ENCODE data around the gene CHL1. TPM values are rescaled to one million over a fixed set of nuclear protein-coding genes. Genes with fewer than 3 reads are reported as not detected.
A peak's percentile ranks its signal among the peaks of the same experiment; 100 is the strongest.
"Not testable (repeated sequence)": the region's sequence is repeated elsewhere in the genome, so short reads cannot be mapped to it uniquely, and the experiment has no call there.

Gene CHL1
- total RNA-seq, 6 experiments from 2014 or later, result not detected

DNA sequence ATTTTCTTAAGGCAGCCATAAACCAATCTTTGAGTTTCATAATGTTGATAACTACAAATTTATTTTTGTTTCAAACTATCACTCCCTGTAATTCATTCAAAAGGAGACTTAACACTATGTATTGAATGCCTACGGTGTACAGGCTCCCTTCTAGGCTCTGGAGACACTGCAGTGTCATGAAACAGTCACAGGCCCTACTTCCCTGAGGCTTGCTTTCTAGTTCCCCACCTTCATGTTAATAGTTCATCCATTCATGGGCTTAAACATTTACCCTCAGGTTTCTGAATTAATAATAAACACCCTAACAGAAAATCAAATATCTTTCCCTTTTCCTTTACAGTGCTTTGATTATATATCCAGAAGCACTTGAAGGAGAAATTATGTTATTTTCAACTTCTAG, 168.7 kb downstream of the CHL1 start:
- no peak overlapping the region for H3K27ac Mint-ChIP-seq
- no peak overlapping the region for H3K4me3 Mint-ChIP-seq
- no peaks in the 10 kb centered on the region for H3K36me3 Mint-ChIP-seq (ENCODE audit: low read depth)
- TF ChIP-seq, protein P1, sequence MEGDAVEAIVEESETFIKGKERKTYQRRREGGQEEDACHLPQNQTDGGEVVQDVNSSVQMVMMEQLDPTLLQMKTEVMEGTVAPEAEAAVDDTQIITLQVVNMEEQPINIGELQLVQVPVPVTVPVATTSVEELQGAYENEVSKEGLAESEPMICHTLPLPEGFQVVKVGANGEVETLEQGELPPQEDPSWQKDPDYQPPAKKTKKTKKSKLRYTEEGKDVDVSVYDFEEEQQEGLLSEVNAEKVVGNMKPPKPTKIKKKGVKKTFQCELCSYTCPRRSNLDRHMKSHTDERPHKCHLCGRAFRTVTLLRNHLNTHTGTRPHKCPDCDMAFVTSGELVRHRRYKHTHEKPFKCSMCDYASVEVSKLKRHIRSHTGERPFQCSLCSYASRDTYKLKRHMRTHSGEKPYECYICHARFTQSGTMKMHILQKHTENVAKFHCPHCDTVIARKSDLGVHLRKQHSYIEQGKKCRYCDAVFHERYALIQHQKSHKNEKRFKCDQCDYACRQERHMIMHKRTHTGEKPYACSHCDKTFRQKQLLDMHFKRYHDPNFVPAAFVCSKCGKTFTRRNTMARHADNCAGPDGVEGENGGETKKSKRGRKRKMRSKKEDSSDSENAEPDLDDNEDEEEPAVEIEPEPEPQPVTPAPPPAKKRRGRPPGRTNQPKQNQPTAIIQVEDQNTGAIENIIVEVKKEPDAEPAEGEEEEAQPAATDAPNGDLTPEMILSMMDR (IDR thresholded peaks at IDR 0.05), result no peak
- H3K4me1 Mint-ChIP-seq (ENCODE audit: low read depth), result no peaks in the 10 kb centered on the region
- no peaks in the 10 kb centered on the region; the same call in 1 of the 2 replicates for H3K27me3 Mint-ChIP-seq (ENCODE audit: insufficient read depth)
- DNase-seq, result no peak
- H3K9me3 Mint-ChIP-seq, result peaks cover 46% of the 10 kb centered on the region

DNA sequence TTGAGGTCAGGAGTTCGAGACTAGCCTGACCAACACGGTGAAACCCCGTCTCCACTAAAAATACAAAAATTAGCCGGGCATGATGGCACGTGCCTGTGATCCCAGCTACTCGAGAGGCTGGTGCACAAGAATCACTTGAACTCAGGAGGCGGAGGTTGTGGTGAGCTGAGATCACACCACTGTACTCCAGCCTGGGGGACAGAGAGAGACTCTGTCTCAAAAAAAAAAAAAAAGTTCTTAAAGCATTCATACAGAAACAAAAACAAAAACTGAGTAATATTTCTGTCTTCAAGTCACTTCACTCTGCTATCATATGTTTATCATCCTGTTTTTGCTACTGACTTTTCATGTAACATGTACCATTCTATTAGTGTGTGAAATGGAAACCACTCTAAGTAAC, 169.7 kb downstream of the CHL1 start:
- H3K4me3 Mint-ChIP-seq; H3K27me3 Mint-ChIP-seq (ENCODE audit: insufficient read depth); DNase-seq; H3K27ac Mint-ChIP-seq; H3K36me3 Mint-ChIP-seq (ENCODE audit: low read depth); H3K4me1 Mint-ChIP-seq (ENCODE audit: low read depth): not testable (repeated sequence)
- peaks cover 55% of the 10 kb centered on the region for H3K9me3 Mint-ChIP-seq

DNA sequence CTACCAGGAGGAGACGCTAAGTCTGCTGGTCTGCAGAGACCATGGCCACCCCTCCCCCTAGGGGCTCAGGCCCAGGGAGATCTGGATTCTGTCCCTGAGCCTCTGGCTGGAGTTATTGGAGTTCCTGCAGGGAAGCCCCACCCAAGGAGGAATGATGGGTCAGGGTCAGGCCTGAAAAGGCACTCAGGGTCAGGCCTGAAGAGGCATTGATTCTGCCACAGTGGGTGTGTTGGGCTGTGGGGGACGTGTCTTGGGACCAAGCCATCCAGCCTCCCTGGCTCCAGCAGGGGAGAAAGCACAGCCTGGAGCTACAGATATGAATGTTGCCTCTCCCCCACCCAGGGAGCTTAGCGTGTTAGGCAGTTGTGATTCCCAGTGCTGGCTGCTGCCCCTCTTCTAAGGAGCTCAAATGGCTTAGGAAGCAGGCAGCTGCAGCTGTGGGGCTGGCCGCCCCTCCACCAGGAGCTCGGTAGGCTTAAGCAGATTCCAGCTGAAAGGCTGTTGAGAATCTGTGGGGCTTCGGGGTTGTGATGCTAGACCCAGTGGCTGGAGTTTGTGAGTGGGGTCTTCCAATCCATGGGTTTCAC, 176.7 kb downstream of the CHL1 start:
- Mint-ChIP-seq H3K4me1 (ENCODE audit: low read depth) (no peaks in the 10 kb centered on the region), H3K36me3 (ENCODE audit: low read depth) (no peaks in the 10 kb centered on the region), H3K4me3 (no peak overlapping the region), H3K9me3 (peaks cover 48% of the 10 kb centered on the region), H3K27me3 (ENCODE audit: insufficient read depth) (no peaks in the 10 kb centered on the region; the same call in 1 of the 2 replicates), H3K27ac (no peak overlapping the region)
- DNase-seq, result no peak
- TF ChIP-seq, protein P1 (IDR thresholded peaks at IDR 0.05), result no peak

DNA sequence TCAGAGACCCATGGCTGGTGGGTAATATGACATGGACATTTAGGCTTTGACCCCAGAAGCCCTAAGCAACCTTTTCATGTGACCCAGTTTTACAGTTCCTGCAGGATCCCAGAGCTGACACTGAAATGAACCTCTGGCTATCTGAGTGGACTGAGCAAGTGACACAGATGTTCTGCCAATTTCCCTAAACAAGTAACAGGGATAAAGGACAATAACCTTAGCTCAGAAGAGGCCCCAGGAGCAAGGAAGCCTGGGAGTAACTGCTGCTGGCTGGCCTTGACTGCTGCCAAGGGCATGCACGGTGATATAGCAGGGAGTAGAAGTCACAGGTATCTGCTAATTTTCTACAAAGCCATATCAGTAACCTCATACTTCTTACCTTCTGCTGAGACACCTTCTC, 177.9 kb downstream of the CHL1 start:
- Mint-ChIP-seq H3K4me1 (ENCODE audit: low read depth) (no peaks in the 10 kb centered on the region), H3K36me3 (ENCODE audit: low read depth) (no peaks in the 10 kb centered on the region), H3K9me3 (peaks cover 36% of the 10 kb centered on the region), H3K27me3 (ENCODE audit: insufficient read depth) (no peaks in the 10 kb centered on the region; the same call in 1 of the 2 replicates), H3K27ac (no peak overlapping the region), H3K4me3 (no peak overlapping the region)
- no peak for DNase-seq
- TF ChIP-seq, protein P1 (IDR thresholded peaks at IDR 0.05), result no peak

DNA sequence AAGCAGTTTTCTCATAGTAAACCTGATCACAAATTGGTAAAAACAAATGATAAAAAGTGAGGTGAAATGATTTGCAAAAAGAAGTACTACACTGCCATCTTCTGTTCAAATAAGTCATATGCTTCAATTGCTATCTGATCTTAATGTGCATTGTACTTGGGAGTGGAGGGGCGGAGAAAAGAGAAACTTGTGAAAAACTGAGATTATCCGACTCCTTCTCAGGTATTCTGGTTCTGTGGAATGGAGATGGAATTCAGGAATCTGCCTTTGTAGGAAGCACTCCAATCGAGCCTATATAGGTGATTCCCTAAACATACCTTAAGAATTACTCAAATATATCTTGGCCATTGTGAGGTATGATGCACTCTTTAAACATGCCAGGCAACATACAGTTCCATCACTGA, 180.6 kb downstream of the CHL1 start:
- Mint-ChIP-seq H3K4me1 (ENCODE audit: low read depth) (no peaks in the 10 kb centered on the region), H3K9me3 (peaks cover 21% of the 10 kb centered on the region), H3K27ac (no peak overlapping the region), H3K4me3 (no peak overlapping the region), H3K27me3 (ENCODE audit: insufficient read depth) (no peaks in the 10 kb centered on the region; the same call in 1 of the 2 replicates), H3K36me3 (ENCODE audit: low read depth) (no peaks in the 10 kb centered on the region)
- TF ChIP-seq, protein P1 (IDR thresholded peaks at IDR 0.05), result peak; percentile 55
- DNase-seq, result peak; percentile 37

DNA sequence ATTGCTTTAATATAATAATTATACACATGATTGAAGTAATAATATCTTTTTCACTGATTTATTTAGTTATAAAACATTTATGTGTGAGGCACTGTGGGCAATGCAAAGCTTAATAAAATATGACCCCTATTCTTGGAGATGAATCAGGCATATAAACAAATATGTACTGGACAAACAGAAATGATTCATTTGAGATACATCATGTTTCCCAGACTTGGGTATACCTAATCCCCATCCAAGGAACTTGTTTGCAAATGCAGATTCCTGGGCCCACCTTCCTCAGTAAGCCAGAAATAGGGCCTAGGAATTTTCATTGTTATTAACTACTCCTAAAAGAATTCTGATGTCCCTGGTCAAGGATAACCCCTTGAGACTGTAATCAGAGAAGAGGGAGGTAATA, 184.2 kb downstream of the CHL1 start:
- Mint-ChIP-seq H3K27ac (no peak overlapping the region), H3K4me3 (no peak overlapping the region), H3K9me3 (peaks cover 19% of the 10 kb centered on the region), H3K36me3 (ENCODE audit: low read depth) (no peaks in the 10 kb centered on the region), H3K27me3 (ENCODE audit: insufficient read depth) (no peaks in the 10 kb centered on the region; the same call in 1 of the 2 replicates), H3K4me1 (ENCODE audit: low read depth) (no peaks in the 10 kb centered on the region)
- DNase-seq, result no peak
- TF ChIP-seq, protein P1 (IDR thresholded peaks at IDR 0.05), result no peak

All from HFFc6 (cell line).